Mucosa of stomach (tissue), 1 donor: ENCODE results near the gene AMPD3.
A peak's percentile ranks its signal among the peaks of the same experiment; 100 is the strongest.

ENCODE experiments used
- H3K27me3 ChIP-seq: one replicate; pipeline ENCODE4 v1.7.0; 2013; ENCODE audit warnings: mild to moderate bottlenecking, low read length; ENCODE audit not compliant: control insufficient read depth, insufficient read depth
- H3K36me3 ChIP-seq: one replicate; pipeline ENCODE4 v1.7.0; 2013; ENCODE audit warnings: low read length; ENCODE audit not compliant: control insufficient read depth, insufficient read depth
- H3K4me1 ChIP-seq: one replicate; pipeline ENCODE4 v1.7.0; 2013; ENCODE audit warnings: mild to moderate bottlenecking, low read length; ENCODE audit not compliant: control insufficient read depth, insufficient read depth
- H3K4me3 ChIP-seq: one replicate; pipeline ENCODE4 v1.7.0; 2013; ENCODE audit warnings: low read length
- H3K9ac ChIP-seq: one replicate; pipeline ENCODE4 v1.7.0; 2013; ENCODE audit warnings: mild to moderate bottlenecking, low read length, moderate library complexity
- H3K9me3 ChIP-seq: one replicate; pipeline ENCODE4 v1.7.0; 2013; ENCODE audit warnings: mild to moderate bottlenecking, low read length, moderate library complexity; ENCODE audit not compliant: control insufficient read depth
- donor health status: Pancreatic carcinoma.

Gene AMPD3

GRCh38 chr11:10487002-10487647 is 32.1 kb downstream of the AMPD3 start:
- Histone ChIP-seq H3K27me3 (no peaks in the 10 kb centered on the region), H3K36me3 (no peaks in the 10 kb centered on the region), H3K9me3 (no peaks in the 10 kb centered on the region), H3K4me3 (no peak overlapping the region), H3K9ac (no peak overlapping the region), H3K4me1 (peaks cover 31% of the 10 kb centered on the region)

GRCh38 chr11:10488121-10488933 is 33.3 kb downstream of the AMPD3 start:
- no peaks in the 10 kb centered on the region for H3K27me3 ChIP-seq
- H3K4me1 ChIP-seq, result peaks cover 31% of the 10 kb centered on the region
- H3K9ac ChIP-seq, result peak overlapping the region; percentile 18
- H3K4me3 ChIP-seq, result no peak overlapping the region
- no peaks in the 10 kb centered on the region for H3K9me3 ChIP-seq
- H3K36me3 ChIP-seq, result no peaks in the 10 kb centered on the region

GRCh38 chr11:10488934-10489691 is 34.0 kb downstream of the AMPD3 start:
- no peaks in the 10 kb centered on the region for H3K27me3 ChIP-seq
- H3K9ac ChIP-seq, result peak overlapping the region; percentile 18

GRCh38 chr11:10490032-10490397 is 35.0 kb downstream of the AMPD3 start:
- no peaks in the 10 kb centered on the region for H3K9me3 ChIP-seq
- peaks cover 31% of the 10 kb centered on the region for H3K4me1 ChIP-seq
- no peak overlapping the region for H3K4me3 ChIP-seq
- no peak overlapping the region for H3K9ac ChIP-seq
- H3K36me3 ChIP-seq, result no peaks in the 10 kb centered on the region
- no peaks in the 10 kb centered on the region for H3K27me3 ChIP-seq

More at GRCh38 chr11:10488934-10489691, 34.0 kb downstream of the AMPD3 start:
- Histone ChIP-seq H3K9me3 (no peaks in the 10 kb centered on the region), H3K4me3 (no peak overlapping the region), H3K4me1 (peaks cover 31% of the 10 kb centered on the region), H3K36me3 (no peaks in the 10 kb centered on the region)

- Histone ChIP-seq H3K27me3 (no peaks in the 10 kb centered on the region), H3K36me3 (no peaks in the 10 kb centered on the region), H3K4me3 (no peak overlapping the region), H3K9ac (no peak overlapping the region), H3K9me3 (no peaks in the 10 kb centered on the region), H3K4me1 (peaks cover 31% of the 10 kb centered on the region)
These were observed 35.6 kb downstream of the AMPD3 start for GRCh38 chr11:10490398-10491241.

GRCh38 chr11:10492084-10492483 is 37.0 kb downstream of the AMPD3 start:
- H3K9ac ChIP-seq, result no peak overlapping the region
- no peaks in the 10 kb centered on the region for H3K36me3 ChIP-seq
- no peak overlapping the region for H3K4me3 ChIP-seq
- H3K27me3 ChIP-seq, result no peaks in the 10 kb centered on the region
- peaks cover 31% of the 10 kb centered on the region for H3K4me1 ChIP-seq
- no peaks in the 10 kb centered on the region for H3K9me3 ChIP-seq

GRCh38 chr11:10493041-10493663 is 38.1 kb downstream of the AMPD3 start:
- H3K27me3 ChIP-seq, result no peaks in the 10 kb centered on the region
- H3K9ac ChIP-seq, result no peak overlapping the region
- no peak overlapping the region for H3K4me3 ChIP-seq
- peaks cover 27% of the 10 kb centered on the region for H3K4me1 ChIP-seq
- no peaks in the 10 kb centered on the region for H3K9me3 ChIP-seq
- no peaks in the 10 kb centered on the region for H3K36me3 ChIP-seq

GRCh38 chr11:10494636-10495463 is 39.8 kb downstream of the AMPD3 start:
- Histone ChIP-seq H3K36me3 (no peaks in the 10 kb centered on the region), H3K4me3 (no peak overlapping the region), H3K27me3 (no peaks in the 10 kb centered on the region), H3K9ac (no peak overlapping the region), H3K4me1 (peaks cover 12% of the 10 kb centered on the region), H3K9me3 (no peaks in the 10 kb centered on the region)

GRCh38 chr11:10495464-10495786 is 40.4 kb downstream of the AMPD3 start:
- no peaks in the 10 kb centered on the region for H3K9me3 ChIP-seq
- H3K9ac ChIP-seq, result no peak overlapping the region
- H3K4me3 ChIP-seq, result no peak overlapping the region
- H3K27me3 ChIP-seq, result no peaks in the 10 kb centered on the region
- H3K4me1 ChIP-seq, result peaks cover 6% of the 10 kb centered on the region
- no peaks in the 10 kb centered on the region for H3K36me3 ChIP-seq

GRCh38 chr11:10496296-10496936 is 41.4 kb downstream of the AMPD3 start:
- no peaks in the 10 kb centered on the region for H3K36me3 ChIP-seq
- H3K4me1 ChIP-seq, result no peaks in the 10 kb centered on the region

More at GRCh38 chr11:10496296-10496936, 41.4 kb downstream of the AMPD3 start:
- Histone ChIP-seq H3K27me3 (no peaks in the 10 kb centered on the region), H3K9me3 (no peaks in the 10 kb centered on the region), H3K9ac (no peak overlapping the region), H3K4me3 (no peak overlapping the region)
